Measurements from ENCODE around the gene ERCC3.

DNA sequence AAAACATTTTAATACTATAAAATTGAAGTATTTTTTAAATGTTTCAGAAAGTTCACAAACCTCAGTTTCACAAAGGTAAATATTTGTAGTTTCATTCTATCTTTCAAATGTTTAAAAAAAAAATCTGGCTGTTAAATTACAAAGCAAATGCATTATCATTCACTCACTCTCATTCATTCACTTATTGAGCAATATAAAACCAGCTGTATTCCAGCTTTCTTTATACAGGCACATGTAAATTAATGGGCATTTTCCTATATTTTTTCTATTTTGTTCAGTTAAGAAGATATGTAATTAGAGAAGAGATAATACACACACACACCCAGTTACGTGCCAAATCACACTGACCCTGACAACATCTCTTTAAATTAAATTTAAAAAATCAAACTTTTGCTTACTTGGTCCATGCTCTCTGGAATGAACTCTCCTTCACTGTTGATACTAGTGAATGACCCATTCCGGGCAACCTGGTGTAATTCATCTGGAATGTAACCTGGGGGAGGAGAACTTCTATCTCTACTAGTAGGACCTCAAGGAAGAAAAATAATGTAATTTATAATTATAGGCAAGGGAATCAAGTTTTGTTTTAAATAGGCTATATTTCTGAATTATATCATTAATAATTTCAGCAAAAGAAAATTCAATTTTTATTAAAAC is 32.5 kb upstream of the ERCC3 start:
- TF ChIP-seq CTCF (conservative IDR thresholded peaks at IDR 0.05; ENCODE audit: low read depth, low read length) (no peak), EZH2 (IDR thresholded peaks at IDR 0.05; ENCODE audit: borderline replicate concordance, low read depth, low read length, poor library complexity, severe bottlenecking) (no peak)

Measured in A673 (cell line).